ENCODE measurements around the gene ARMC6.

- TF ChIP-seq, protein P1, sequence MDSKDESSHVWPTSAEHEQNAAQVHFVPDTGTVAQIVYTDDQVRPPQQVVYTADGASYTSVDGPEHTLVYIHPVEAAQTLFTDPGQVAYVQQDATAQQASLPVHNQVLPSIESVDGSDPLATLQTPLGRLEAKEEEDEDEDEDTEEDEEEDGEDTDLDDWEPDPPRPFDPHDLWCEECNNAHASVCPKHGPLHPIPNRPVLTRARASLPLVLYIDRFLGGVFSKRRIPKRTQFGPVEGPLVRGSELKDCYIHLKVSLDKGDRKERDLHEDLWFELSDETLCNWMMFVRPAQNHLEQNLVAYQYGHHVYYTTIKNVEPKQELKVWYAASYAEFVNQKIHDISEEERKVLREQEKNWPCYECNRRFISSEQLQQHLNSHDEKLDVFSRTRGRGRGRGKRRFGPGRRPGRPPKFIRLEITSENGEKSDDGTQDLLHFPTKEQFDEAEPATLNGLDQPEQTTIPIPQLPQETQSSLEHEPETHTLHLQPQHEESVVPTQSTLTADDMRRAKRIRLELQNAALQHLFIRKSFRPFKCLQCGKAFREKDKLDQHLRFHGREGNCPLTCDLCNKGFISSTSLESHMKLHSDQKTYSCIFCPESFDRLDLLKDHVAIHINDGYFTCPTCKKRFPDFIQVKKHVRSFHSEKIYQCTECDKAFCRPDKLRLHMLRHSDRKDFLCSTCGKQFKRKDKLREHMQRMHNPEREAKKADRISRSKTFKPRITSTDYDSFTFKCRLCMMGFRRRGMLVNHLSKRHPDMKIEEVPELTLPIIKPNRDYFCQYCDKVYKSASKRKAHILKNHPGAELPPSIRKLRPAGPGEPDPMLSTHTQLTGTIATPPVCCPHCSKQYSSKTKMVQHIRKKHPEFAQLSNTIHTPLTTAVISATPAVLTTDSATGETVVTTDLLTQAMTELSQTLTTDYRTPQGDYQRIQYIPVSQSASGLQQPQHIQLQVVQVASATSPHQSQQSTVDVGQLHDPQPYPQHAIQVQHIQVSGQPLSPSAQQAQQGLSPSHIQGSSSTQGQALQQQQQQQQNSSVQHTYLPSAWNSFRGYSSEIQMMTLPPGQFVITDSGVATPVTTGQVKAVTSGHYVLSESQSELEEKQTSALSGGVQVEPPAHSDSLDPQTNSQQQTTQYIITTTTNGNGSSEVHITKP (tag by site-specific recombination; IDR thresholded peaks at IDR 0.05): no peak
- TF ChIP-seq, protein P2, sequence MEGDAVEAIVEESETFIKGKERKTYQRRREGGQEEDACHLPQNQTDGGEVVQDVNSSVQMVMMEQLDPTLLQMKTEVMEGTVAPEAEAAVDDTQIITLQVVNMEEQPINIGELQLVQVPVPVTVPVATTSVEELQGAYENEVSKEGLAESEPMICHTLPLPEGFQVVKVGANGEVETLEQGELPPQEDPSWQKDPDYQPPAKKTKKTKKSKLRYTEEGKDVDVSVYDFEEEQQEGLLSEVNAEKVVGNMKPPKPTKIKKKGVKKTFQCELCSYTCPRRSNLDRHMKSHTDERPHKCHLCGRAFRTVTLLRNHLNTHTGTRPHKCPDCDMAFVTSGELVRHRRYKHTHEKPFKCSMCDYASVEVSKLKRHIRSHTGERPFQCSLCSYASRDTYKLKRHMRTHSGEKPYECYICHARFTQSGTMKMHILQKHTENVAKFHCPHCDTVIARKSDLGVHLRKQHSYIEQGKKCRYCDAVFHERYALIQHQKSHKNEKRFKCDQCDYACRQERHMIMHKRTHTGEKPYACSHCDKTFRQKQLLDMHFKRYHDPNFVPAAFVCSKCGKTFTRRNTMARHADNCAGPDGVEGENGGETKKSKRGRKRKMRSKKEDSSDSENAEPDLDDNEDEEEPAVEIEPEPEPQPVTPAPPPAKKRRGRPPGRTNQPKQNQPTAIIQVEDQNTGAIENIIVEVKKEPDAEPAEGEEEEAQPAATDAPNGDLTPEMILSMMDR (tag by site-specific recombination; IDR thresholded peaks at IDR 0.05): no peak
- TF ChIP-seq ZBTB20 (tag by site-specific recombination; IDR thresholded peaks at IDR 0.05) (no peak), ZNF24 (tag by site-specific recombination; IDR thresholded peaks at IDR 0.05) (no peak), ZNF335 (tag by site-specific recombination; conservative IDR thresholded peaks at IDR 0.05) (no peak), ZNF707 (tag by site-specific recombination; IDR thresholded peaks at IDR 0.05) (no peak), ZNF274 (IDR thresholded peaks at IDR 0.05; ENCODE audit: low read length) (no peak), ZNF274 (tag by site-specific recombination; IDR thresholded peaks at IDR 0.05; ENCODE audit: borderline replicate concordance) (no peak), ZNF776 (tag by site-specific recombination; IDR thresholded peaks at IDR 0.05; ENCODE audit: borderline replicate concordance) (no peak), ZNF792 (tag by site-specific recombination; IDR thresholded peaks at IDR 0.05) (no peak), KLF7 (tag by site-specific recombination; IDR thresholded peaks at IDR 0.05; ENCODE audit: borderline replicate concordance) (no peak)
- TF ChIP-seq, protein P3, sequence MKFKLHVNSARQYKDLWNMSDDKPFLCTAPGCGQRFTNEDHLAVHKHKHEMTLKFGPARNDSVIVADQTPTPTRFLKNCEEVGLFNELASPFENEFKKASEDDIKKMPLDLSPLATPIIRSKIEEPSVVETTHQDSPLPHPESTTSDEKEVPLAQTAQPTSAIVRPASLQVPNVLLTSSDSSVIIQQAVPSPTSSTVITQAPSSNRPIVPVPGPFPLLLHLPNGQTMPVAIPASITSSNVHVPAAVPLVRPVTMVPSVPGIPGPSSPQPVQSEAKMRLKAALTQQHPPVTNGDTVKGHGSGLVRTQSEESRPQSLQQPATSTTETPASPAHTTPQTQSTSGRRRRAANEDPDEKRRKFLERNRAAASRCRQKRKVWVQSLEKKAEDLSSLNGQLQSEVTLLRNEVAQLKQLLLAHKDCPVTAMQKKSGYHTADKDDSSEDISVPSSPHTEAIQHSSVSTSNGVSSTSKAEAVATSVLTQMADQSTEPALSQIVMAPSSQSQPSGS (tag by site-specific recombination; IDR thresholded peaks at IDR 0.05; ENCODE audit: low read depth): no peak
Observed at GRCh38 chr19:19087676-19088075, 54.3 kb downstream of the ARMC6 start.

Data from HEK293 (cell line).